ENCODE measurements around the gene OSMR.

- TF ChIP-seq CTCF (IDR thresholded peaks at IDR 0.05) (no peak), EP300 (IDR thresholded peaks at IDR 0.05) (no peak)
Observed at GRCh38 chr5:38854907-38855306, 9.1 kb downstream of the OSMR start.
